Cardiac muscle cell (in vitro differentiated cells and primary cell): ENCODE data around the gene CRYBA4. TPM values are rescaled to one million over a fixed set of nuclear protein-coding genes. Genes with fewer than 3 reads are reported as not detected.

Source experiments
- DNase-seq, 2 donors: peaks; one replicate each; pipeline versions ENCODE4 v3.0.0 to v3.0.0-alpha.2; 2010 to 2017; ENCODE audit warnings: low read depth in 1 of 2, low spot score in 1 of 2
- H3K27ac ChIP-seq: fragments of 200-600 bp; sonication (generic); 2 replicates; pipeline ENCODE4 v1.5.1; 2016
- H3K27me3 ChIP-seq: fragments of 200-600 bp; sonication (generic); 2 replicates; pipeline ENCODE4 v1.6.0; 2016; ENCODE audit warnings: control low read depth
- H3K36me3 ChIP-seq: fragments of 200-600 bp; sonication (generic); 2 replicates; pipeline ENCODE4 v1.5.1; 2016; ENCODE audit warnings: control low read depth
- H3K4me1 ChIP-seq: fragments of 200-600 bp; sonication (generic); 2 replicates; pipeline ENCODE4 v1.8.1; 2017; ENCODE audit warnings: low read depth, mild to moderate bottlenecking, mixed run types
- H3K4me3 ChIP-seq: fragments of 200-600 bp; sonication (generic); 2 replicates; pipeline ENCODE4 v1.5.1; 2016; ENCODE audit warnings: mild to moderate bottlenecking
- H3K9me3 ChIP-seq: fragments of 200-600 bp; sonication (generic); 2 replicates; pipeline ENCODE4 v1.5.1; 2017; ENCODE audit warnings: low read depth, mild to moderate bottlenecking, control low read depth
- CTCF ChIP-seq: IDR thresholded peaks from 2 replicates; pipeline ENCODE4 v1.5.1; 2012; ENCODE audit warnings: low read depth, mild to moderate bottlenecking, low read length
- polyA plus RNA-seq: library from polyadenylated mRNA; unstranded; fragments of >200 nt; fragmentation: Nextera tagmentation; extraction: Ambion mirVana; gene quantifications from 2 replicates; pipeline ENCODE4 v1.2.1, GENCODE V29; 2016
- total RNA-seq: library from RNA; depleted of rRNA; stranded (reverse); fragments of >200 nt; gene quantifications from 2 replicates; pipeline ENCODE4 v1.2.3, GENCODE V29; 2016

Gene CRYBA4
- total and polyA plus RNA-seq, 2 experiments from 2014 or later, result 0.34 TPM; not detected in 1

GRCh38 chr22:26619510-26619909 is 2.3 kb upstream of the CRYBA4 start:
- Histone ChIP-seq H3K9me3 (no peaks in the 10 kb centered on the region), H3K27ac (no peak overlapping the region), H3K4me1 (peaks cover 9% of the 10 kb centered on the region), H3K27me3 (peaks cover 3% of the 10 kb centered on the region), H3K36me3 (no peaks in the 10 kb centered on the region), H3K4me3 (no peak overlapping the region)
- TF ChIP-seq CTCF, result no peak
- no peak for DNase-seq

GRCh38 chr22:26620197-26620596 is 1.6 kb upstream of the CRYBA4 start:
- H3K4me3 ChIP-seq, result no peak overlapping the region
- TF ChIP-seq CTCF, result no peak

GRCh38 chr22:26623984-26624383 is 2.2 kb downstream of the CRYBA4 start:
- H3K9me3 ChIP-seq, result no peaks in the 10 kb centered on the region
- no peak overlapping the region for H3K4me3 ChIP-seq
- no peak for TF ChIP-seq CTCF
- no peak for DNase-seq
- no peaks in the 10 kb centered on the region for H3K36me3 ChIP-seq
- H3K4me1 ChIP-seq, result no peaks in the 10 kb centered on the region
- H3K27ac ChIP-seq, result no peak overlapping the region
- no peaks in the 10 kb centered on the region for H3K27me3 ChIP-seq

More at GRCh38 chr22:26620197-26620596, 1.6 kb upstream of the CRYBA4 start:
- no peaks in the 10 kb centered on the region for H3K9me3 ChIP-seq
- H3K27ac ChIP-seq, result no peak overlapping the region
- no peak for DNase-seq
- no peaks in the 10 kb centered on the region for H3K27me3 ChIP-seq
- H3K4me1 ChIP-seq, result peaks cover 9% of the 10 kb centered on the region
- H3K36me3 ChIP-seq, result no peaks in the 10 kb centered on the region

- no peak for DNase-seq
- Histone ChIP-seq H3K36me3 (no peaks in the 10 kb centered on the region), H3K9me3 (no peaks in the 10 kb centered on the region), H3K4me1 (no peaks in the 10 kb centered on the region), H3K27me3 (no peaks in the 10 kb centered on the region), H3K4me3 (no peak overlapping the region), H3K27ac (no peak overlapping the region)
- no peak for TF ChIP-seq CTCF
Observed at GRCh38 chr22:26624803-26625202, 3.0 kb downstream of the CRYBA4 start.

- Histone ChIP-seq H3K27me3 (no peaks in the 10 kb centered on the region), H3K36me3 (no peaks in the 10 kb centered on the region), H3K4me3 (no peak overlapping the region), H3K4me1 (no peaks in the 10 kb centered on the region), H3K9me3 (no peaks in the 10 kb centered on the region), H3K27ac (no peak overlapping the region)
- no peak for DNase-seq
- no peak for TF ChIP-seq CTCF
Observed at GRCh38 chr22:26629988-26630761, 8.4 kb downstream of the CRYBA4 start.
